Superior temporal gyrus (tissue), 1 donor: ENCODE data around the gene PRDM16.

Source experiments
- DNase-seq: peaks from one replicate; pipeline ENCODE4 v3.0.0-alpha.2; 2016; ENCODE audit errors: extremely low spot score

The PRDM16 gene

DNA sequence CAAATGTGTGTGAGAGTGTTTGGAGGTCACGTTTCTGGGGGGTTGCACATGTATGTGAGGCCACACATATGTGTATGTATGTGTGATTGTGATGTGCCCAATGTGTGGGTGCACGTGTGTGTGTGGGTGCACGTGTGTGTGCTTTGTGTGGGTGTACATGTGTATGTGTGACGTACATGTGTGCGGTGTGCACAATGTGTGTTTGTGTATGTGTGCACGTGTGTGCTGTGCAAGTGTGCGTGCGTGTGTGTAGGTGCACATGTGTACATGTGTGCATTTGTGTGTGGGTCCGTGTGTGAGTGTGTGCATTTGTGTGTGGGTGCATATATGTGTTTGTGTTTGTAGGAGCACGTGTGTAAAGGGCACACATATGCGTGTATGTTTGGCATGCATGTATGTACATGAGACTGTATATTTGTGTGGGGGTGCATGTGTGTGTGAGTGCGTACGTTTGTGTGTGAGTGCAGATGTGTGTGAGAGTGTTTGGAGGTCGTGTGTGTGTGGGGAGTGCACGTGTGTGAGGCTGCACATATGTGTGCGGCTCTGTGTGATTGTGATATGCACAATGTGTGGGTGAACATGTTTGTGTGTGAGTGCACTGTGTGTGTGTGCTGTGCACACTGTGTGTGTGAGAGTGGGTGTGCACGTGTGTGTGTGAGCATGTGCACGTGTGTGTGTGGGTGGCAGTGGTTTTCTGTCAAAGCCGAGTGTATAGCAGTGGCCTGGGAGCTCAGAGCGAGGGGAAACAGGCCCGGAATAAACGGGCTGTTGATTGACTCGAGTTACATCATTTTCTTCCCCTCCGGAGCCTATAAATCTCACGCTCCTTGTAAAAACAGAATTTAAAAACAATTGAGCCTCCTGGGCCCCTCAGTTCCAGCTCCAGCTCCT, 252.8 kb downstream of the PRDM16 start:
- DNase-seq: no peak

DNA sequence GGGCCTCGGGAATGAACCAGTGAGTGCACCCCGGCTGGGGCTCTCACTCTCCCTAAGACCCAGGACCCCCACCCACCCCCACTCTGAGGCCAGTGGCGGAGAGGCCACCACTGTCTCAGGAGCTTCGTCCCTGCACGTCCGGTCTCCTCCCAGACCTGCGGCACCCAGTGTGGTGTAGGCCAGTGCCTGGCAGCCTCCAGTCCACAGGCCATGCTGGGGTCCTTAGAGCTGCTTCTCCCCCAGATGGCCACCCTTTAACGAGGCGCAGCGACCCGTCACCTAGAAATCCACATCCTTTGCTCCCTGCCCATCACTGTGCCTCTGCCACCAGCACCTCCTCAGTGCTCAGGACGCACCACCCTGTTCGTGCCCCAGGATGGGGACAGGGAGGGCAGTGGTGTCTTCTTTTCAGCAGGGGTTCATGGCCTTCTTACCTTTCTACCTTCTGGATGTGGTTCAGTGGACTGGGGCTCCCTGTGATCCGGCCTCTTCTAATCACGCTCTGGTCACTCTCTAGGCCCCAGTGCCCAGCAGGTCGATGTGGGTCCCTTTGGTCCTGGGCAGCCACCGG, 253.5 kb downstream of the PRDM16 start:
- DNase-seq: no peak

DNA sequence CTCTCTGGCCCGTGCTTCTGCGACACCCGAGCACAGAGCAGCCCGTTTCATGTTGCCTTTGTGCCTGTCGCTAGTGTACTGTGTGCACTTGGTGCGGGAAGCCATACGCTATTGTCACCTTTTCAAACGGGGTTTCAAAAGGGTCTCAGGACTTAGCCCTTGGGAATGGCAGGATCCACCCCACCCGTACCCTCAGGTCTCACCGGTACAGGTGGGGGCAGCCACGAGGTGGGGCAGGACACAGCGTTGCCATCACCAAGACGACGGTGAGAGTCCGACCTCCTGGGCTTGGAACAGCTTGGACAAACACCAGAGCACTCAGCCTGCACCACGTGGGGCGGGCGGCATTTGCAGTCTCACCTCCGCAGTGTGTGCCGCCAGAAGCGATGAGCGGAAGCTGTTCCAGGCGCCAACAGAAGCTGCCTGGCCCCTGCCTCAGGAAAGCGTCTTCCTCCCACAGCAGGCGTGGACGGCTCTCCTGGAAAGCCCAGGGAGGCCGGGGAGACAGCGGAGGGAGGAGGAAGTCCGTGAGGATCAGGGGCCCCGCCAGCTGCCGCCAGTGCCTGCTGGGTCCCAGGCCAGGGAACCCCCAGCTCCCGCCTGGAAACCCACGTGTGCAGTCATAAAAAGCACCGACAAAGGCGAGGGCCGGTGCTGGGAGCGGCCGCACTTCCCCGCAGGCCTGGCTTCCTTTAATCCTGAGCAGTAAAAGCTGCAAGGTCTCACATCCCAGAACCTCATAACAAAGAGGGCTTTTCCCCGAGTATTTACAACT, 254.2 kb downstream of the PRDM16 start:
- DNase-seq: no peak

DNA sequence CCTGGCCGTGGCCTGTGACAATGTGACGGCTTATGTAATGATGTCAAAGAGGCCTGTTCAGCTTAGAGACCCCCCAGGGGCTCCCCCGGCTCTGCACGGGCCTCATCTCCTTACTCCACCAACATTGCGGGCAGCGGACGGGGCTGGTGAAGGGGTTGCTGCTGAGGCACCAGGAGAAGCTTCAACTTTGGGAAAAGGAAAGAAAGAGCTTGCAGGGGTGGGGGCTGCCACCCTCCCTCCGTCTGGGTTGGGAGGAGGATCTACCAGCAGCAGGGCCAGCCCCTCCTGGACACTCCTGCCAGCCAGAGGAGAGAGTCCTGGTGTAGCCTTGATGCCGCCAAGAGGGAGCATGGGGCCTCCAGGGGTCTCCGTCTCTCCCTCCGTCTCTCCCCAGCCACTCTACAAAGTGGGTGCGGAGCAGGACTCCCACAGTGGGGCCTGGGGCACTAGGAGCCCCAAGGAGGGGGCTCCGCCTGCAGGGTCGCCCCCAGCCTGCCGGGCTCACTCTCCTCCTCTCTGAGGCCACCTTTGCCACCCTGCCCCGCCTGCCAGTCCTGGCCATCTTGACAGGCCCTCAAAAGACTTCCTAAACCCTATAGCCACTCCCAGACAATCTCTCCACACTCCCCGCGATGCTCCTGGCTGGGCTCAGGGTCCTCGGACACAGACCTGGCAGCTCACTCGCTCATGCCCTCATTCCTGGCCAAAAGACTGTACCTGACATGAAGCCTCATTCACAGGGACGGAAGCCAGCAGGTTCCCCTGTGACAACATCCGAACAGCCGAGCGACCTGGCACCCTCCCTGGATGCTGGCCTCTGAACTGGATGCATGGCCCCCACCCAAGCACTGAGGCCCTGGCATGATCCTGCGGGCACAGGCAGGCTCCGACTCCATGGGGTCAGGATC, 255.0 kb downstream of the PRDM16 start:
- DNase-seq: no peak

DNA sequence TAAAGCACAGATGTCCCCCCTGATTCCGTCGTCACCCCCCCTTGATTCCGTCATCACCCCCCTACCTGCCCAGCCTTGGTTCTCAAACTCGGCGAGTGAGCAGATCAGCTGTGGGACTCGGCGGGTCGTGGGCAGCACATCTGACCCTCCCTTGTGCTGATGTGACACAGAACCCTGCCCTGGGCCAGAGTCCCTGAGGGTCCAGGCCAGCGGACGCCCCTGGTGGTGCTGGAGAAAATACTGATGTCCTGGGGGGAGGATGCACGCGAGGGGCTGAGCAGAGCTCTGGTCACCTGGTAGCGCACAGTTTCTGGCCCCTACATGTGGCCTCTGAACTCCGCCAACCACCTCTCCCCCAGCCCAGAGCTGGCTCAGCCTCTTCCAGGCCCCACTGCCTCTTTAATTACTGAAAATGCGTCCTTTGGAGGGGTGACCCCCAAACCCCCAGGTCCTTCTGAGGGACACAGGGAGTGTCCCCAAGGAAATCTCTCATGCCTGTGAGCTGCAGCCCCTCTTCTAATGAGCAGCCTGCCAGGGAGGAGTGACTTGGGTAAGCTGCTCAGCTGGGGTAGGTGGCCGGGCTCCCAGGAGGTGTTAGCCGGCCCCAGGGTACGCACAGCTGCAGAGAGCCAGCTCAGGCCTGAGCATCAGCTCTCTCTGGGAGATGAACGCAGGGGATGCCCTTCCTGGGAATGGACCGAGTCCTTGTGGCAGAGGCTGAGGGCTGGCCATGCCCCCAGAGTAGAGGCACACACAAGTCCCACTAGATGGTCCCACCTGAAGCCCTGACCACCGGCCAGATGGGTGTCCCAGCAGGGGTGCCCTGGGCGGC, 255.9 kb downstream of the PRDM16 start:
- DNase-seq: no peak

DNA sequence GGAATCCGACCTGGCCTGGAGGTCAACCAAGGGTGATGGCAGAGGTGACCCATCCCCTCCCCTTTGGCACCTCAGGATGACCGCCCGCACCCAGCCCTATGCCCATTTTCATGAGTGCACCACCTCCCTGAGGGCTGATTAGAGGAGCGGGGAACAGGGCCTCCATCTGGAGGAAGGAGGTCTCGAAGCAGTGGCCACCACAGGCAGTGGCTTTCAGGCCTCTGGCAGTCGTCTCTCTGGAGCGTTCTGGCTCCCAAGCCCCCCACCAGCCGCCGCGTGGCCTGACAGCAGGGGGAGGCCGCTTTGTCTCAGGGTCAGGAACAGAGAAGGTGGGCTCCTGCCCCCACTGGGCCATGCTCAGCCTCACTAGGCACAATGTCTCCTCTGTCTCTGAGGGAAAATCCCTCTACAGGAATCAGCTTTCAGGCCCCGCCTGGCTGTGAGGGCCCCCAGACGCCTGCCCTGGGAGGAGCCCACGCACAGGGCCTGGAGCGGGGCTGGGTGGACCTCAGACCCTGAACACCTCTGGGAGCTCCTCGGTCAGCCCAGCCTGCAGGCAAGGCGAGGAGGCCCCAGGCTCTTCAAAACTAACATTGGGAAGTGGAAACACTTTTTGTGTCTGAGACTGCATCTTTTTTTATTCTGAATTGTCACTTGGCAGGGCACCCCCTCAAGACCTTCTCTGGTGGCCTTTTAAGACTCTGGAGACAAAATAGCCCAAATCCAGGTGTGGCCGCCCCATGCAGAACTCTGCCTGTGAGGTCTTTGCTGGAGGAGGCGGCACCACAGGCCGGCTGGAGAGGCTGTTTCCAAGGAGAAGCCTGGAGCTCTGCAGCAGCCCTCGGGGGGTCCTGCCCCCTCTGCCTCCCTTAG, 257.7 kb downstream of the PRDM16 start:
- no peak for DNase-seq

DNA sequence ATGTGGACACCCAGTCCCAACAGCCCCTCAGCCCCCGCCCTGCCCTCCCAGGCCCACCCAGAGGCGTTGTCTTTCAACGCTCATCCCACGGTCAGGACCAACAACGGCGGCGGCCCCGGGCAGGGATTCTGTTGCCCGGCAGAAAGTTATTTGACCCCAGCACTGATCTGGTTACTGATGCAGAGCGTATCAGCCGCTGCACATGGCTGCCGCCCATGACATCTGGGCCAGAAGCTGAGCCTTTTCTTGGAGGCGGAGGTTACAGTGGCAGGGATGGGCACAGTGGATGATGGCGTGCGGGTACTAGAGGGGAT, 258.3 kb downstream of the PRDM16 start:
- DNase-seq: no peak

DNA sequence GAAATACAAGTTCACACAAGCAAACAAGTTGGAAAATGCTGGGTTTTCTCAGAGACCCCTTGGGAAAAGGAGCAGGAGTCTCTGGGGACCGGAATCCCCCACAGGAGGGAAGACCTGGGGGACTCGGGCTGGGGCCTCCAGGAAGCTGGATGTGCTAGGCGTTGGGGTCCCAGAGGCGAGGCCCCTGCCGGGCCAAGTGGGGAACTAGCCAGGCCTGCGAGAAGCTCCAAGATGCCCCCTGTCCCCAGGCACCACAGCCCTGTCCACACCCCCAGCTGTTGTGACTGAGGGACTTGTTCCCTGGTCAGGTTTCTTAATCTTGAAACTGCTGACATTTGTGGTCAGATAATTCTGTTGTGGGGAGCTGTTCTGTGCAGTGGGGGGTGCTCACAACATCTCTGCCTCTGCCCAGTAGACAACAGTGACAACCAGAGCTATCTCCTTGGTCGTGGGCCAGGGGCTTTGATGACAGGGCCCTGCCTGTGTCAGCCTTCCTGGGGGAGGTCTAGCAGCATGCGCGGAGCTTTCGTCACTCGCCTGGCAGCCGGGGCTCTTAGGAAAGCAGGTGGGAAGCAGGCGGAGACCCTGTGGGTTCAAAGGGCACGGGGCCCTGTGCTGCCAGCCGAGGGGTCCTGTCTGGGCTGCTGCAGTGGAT, 259.1 kb downstream of the PRDM16 start:
- DNase-seq: no peak

DNA sequence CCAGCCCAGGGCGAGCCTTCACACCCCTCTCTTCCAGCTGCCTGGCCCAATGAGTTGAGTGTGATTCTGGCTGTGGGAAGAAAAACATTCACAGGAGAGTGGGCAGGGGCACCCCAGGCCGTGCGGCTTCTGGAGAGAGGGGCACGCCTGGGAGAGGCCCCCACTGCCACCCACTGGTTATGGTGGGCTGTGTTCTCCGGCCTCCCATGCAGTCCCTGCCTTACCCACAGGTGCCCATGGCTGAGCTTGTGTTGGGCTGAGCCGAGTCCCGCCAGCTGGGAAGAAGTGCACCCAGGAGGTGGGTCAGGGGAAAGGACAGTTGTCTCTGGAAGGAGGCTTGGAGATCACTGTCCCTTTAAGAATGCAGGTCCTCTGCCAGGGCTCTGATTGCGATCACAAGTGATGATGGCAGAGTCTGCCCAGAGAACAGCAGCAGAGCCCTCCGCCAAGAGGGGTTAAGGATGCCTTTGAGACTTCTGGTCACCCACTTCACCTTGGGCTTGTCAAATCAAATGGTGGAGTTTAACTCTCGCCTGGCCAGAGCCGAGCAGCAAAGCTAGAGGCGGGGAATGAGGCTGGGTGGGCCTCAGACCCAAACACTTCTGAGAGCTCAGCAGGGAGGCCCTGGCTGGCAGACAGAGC, 260.8 kb downstream of the PRDM16 start:
- no peak for DNase-seq

DNA sequence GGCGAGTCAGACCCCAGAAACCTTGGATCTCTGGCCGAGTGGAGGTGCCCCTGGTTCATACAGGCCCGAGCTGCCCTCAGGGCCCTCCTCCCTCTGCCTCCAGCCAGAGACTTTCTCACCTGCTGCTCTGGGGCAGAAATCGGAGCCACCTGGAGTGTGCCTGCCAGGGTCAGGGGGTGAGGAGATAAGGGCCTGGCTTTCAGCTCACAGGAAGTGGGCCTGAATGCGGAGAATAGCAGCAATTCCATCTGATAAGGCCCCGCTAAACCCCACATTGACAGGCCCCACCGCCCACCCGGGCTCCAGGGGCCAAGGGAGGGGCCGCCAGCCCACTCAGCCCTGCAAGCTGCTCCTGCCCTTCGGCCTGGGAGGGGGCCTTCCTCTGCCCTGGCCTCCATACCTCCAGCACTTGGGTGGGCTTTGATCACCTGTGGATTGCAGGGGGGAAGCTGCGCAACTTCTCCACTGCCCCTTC, 261.8 kb downstream of the PRDM16 start:
- no peak for DNase-seq

DNA sequence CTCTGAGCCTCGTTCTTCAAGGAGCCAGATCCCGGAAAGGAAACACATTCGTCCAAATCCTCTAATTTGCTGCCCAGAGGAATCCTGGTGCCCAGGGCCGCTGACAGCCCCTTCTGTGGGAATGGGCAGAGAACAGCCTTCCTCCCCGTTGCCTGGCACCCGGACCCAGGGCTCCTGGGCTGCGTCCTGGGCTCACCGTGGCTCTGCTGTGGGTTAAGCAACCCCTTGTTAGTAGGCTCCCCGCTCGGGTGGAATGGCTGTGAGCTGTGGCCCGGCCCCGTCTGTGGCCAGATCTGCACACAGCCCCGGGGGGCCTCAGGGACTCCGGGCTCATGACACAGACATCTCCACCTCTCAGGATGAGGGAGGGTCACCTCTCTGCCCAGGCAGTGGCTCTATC, 262.6 kb downstream of the PRDM16 start:
- DNase-seq: no peak

DNA sequence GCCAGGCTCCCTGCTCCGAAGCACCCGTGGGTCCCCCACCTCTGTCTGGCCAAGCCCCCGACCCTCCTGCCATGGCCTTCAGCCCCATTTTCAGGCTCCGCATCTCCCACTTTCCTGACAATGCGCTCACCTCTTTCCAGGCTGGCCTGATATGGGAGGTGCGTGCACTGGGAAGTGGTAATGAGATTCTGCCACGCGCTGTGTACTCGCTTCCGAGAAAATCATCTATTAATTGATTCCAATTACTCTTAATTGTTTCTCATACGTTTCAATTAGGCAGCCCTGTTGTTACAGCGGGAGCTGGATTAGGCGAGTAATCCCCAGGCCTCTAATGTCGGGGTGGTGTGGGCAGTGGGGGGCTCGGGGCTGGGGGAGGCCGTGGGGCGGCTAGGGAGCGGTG, 263.0 kb downstream of the PRDM16 start:
- DNase-seq: no peak

DNA sequence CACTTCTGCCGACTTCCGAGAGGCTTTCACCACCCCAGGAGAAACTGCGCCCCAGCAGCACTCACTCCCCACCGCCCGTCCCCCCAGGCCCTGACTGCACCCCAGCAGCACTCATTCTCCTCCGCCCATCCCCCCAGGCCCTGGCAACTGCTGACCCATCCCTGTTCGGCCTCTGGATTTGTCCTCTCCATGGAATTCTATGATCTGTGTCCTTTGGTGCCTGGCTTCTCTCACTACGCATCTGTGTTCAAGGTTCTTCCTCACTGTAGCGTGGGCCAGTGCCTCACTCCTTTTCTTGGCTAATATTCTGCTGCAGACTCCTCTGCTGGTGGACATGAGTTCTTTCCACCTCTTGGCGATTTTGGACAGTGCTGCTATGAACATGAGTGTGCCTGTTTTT, 263.7 kb downstream of the PRDM16 start:
- no peak for DNase-seq

DNA sequence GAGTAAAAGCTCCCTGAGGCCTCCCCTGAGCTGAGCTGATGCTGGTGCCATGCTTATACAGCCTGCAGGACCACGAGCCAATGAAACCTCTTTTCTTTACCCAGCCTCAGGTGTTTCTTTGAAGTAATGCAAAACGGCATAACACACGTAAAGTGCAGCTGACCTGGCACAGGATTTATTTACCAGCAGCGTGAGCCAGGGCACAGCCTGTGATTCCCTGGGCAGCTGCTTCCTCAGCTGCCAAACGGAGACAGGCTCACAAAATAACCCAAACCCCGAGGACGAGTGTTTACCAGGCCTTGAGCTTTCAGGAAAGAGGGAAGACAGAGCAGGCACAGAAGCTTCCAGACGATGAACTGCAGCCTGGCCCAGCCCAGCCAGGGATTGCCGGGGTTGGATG, 264.9 kb downstream of the PRDM16 start:
- peak; percentile 22 for DNase-seq

DNA sequence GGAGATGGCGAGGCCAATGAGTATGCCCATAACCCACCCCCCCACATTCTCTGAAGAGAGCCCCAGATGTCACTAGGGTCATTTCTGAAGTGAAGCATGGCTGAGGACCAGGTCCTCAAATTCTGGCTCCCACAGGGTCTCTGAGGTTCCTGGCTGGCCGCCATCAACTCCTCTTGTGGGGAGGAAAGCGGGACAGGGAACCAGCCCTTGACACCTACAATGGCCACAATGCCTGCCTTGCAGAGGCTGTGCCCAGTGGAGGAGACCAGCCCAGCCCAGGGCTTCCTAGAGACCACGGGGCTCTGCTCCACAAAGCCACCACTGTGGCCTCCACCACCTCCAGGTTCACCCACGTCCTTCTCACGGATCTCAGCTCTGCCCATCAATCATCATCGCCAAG, 265.4 kb downstream of the PRDM16 start:
- no peak for DNase-seq

DNA sequence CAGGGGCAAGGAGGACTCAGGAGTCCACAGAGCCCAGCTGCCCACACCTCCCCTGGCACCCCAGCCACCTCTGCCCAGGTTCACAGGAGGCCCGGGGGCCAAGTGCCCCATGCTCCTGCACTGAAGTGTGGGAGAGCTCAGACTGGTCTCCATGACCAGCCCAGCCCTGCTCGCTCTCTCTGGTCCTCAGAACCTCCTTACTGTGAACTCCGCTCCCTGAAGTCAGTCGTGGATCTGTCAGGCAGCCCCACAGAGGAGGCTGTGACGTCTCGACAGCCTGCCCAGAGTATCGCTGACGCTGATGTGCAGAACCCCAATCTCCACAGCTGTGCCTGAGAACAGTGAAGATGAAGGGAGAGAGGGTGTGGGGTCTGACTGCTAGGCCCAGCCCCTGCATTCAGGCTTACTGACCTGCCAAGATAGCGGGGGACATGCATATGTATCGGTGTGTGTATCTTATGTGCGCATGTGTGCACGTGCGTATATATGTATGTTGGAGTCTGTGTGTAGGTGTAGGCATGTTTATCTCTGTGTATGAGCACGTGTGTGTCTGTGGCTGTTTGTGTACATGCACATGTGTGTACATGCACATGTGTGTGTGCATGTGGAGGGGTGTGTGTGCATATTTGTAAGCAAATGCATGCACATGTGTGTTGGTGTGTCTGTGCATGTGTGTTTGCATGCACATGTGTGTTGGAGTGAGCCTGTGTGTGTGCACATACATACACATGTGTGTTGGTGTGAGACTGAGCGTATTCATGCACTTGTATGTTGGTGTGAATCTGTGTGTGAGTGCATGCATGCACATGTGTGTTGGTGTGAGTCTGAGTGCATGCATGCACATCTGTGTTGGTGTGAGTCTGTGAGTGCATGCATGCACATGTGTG, 267.0 kb downstream of the PRDM16 start:
- DNase-seq: no peak
